SU-DHL-6 (cell line): ENCODE data around the gene FRMPD4.

ENCODE experiments used
- H2AFZ ChIP-seq: fragments of 200-600 bp; sonication (generic); 2 replicates; pipeline ENCODE4 v1.6.1; 2014; ENCODE audit warnings: low read depth, mild to moderate bottlenecking, moderate library complexity, mixed read lengths, antibody characterized with exemption, low read length; ENCODE audit not compliant: severe bottlenecking
- H3F3A ChIP-seq: fragments of 200-600 bp; shearing (Covaris generic); 2 replicates; pipeline ENCODE4 v1.6.0; 2016; ENCODE audit warnings: antibody characterized with exemption, mild to moderate bottlenecking; ENCODE audit not compliant: insufficient read depth
- H3K27ac ChIP-seq: fragments of 200-600 bp; sonication (generic); 2 replicates; pipeline ENCODE4 v1.5.1; 2016; ENCODE audit warnings: low read depth, mild to moderate bottlenecking, low read length, moderate library complexity, mixed read lengths
- H3K27me3 ChIP-seq: fragments of 200-600 bp; sonication (generic), shearing (Covaris generic); 2 replicates; pipeline ENCODE4 v1.6.0; 2014; ENCODE audit warnings: mild to moderate bottlenecking, low read length
- H3K36me3 ChIP-seq: fragments of 200-600 bp; sonication (generic); 2 replicates; pipeline ENCODE4 v1.6.1; 2014; ENCODE audit warnings: mild to moderate bottlenecking, low read length, mixed read lengths
- H3K4me2 ChIP-seq: fragments of 300-600, 200-600 bp; shearing (Covaris generic), sonication (generic); 2 replicates; pipeline ENCODE4 v1.6.0; 2014; ENCODE audit warnings: low read length, low read depth, mild to moderate bottlenecking; ENCODE audit not compliant: poor library complexity, severe bottlenecking
- H3K4me3 ChIP-seq: fragments of 200-600 bp; sonication (generic); 2 replicates; pipeline ENCODE4 v1.5.1; 2014; ENCODE audit warnings: antibody characterized with exemption, low read length, mild to moderate bottlenecking, mixed read lengths; ENCODE audit not compliant: insufficient read depth, poor library complexity, severe bottlenecking
- H3K79me2 ChIP-seq: fragments of 200-600 bp; sonication (generic); 2 replicates; pipeline ENCODE4 v1.6.1; 2014; ENCODE audit warnings: mild to moderate bottlenecking, low read length, moderate library complexity; ENCODE audit not compliant: insufficient read depth
- H3K9ac ChIP-seq: fragments of 200-600 bp; sonication (generic); 2 replicates; pipeline ENCODE4 v1.7.0; 2014; ENCODE audit warnings: mild to moderate bottlenecking, low read length
- H3K9me2 ChIP-seq: fragments of 200-600 bp; sonication (generic); replicated peaks from 2 replicates; pipeline ENCODE4 v1.6.1; 2014; ENCODE audit warnings: low read length; ENCODE audit not compliant: insufficient read depth
- H3K9me3 ChIP-seq: fragments of 200-600 bp; sonication (generic); 2 replicates; pipeline ENCODE4 v1.6.1; 2014; ENCODE audit warnings: low read length, mixed read lengths; ENCODE audit not compliant: insufficient read depth
- H4K20me1 ChIP-seq: fragments of 200-600 bp; sonication (generic); 2 replicates; pipeline ENCODE4 v1.6.1; 2014; ENCODE audit warnings: low read depth, mild to moderate bottlenecking, antibody characterized with exemption, low read length, moderate library complexity, mixed read lengths
- EZH2phosphoT487 ChIP-seq: fragments of 200-600 bp; sonication (generic), shearing (Covaris generic); conservative IDR thresholded peaks from 2 replicates; pipeline ENCODE4 v1.6.1; 2018; ENCODE audit warnings: mild to moderate bottlenecking, antibody characterized with exemption, low read length, moderate library complexity, mixed read lengths
- TF ChIP-seq, protein P1 (sequence below): fragments of 200-600 bp; sonication (generic); IDR thresholded peaks from one replicate; pipeline ENCODE4 v1.5.1; 2017; ENCODE audit warnings: antibody characterized with exemption, mild to moderate bottlenecking, low read length, moderate library complexity; ENCODE audit not compliant: insufficient read depth, poor library complexity, severe bottlenecking

The FRMPD4 gene

DNA sequence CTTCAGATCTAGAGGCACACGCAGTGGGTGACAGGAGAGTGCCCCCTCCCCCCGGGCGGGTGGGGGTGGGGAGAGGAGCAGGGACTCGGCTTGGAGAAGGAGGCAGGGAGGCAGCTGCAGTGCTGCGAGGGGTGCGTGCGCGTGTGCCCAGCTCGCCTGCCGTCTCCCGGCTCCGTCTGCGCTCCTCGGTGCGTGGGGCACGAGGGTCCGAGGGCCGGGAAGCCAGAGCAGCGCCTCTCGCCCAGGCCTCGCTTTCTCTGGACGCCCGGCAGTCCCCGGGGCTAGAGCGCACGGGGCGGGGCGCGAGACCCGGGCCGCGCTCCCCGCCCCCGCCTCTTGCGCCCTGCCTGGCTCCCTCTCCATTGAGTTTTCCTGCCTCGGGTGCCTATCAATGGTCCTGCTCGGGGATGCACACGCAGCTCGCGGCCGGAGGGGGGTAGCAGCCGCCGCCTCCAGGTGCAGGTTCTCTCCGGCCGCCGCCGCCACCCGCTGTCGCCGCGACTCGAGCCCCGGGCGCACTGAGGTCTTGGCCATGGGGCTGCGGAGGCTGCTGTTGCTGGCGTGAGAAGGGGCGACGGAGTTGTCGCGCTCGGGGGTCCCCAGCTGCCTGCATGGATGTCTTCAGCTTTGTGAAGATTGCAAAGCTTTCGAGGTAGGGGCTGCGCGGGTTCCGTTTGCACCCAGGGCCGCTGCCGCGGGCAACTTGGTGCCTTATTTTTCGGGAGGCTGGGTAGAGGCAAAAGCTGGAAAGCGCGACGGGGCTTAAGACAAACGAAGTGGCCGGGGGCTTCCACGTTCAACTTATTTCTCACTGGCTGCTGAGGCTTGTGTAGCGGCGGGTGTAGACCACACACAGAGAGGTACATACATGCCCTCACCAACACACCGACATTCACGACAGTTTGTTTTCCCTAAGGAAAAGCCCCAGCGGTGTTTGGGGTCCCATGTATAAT, at the start of gene FRMPD4:
TSS of gene FRMPD4 (plus strand) at position 113 of the 953 bp plus-strand sequence. CDS start at position 612, 499 bp downstream.
- Histone ChIP-seq H3K4me3 (no peak within 1 kb of the TSS), H3K9me3 (no peaks in the 10 kb centered on the region), H3F3A (no peaks in the 10 kb centered on the region), H3K27me3 (no peaks in the 10 kb centered on the region), H3K9me2 (no peaks in the 10 kb centered on the region), H2AFZ (no peak within 1 kb of the TSS), H3K27ac (no peak within 1 kb of the TSS), H3K4me2 (no peak within 1 kb of the TSS), H3K36me3 (no peaks in the 10 kb centered on the region), H4K20me1 (no peaks in the 10 kb centered on the region), H3K9ac (no peak within 1 kb of the TSS), H3K79me2 (no peaks in the 10 kb centered on the region)
- TF ChIP-seq, protein P1, sequence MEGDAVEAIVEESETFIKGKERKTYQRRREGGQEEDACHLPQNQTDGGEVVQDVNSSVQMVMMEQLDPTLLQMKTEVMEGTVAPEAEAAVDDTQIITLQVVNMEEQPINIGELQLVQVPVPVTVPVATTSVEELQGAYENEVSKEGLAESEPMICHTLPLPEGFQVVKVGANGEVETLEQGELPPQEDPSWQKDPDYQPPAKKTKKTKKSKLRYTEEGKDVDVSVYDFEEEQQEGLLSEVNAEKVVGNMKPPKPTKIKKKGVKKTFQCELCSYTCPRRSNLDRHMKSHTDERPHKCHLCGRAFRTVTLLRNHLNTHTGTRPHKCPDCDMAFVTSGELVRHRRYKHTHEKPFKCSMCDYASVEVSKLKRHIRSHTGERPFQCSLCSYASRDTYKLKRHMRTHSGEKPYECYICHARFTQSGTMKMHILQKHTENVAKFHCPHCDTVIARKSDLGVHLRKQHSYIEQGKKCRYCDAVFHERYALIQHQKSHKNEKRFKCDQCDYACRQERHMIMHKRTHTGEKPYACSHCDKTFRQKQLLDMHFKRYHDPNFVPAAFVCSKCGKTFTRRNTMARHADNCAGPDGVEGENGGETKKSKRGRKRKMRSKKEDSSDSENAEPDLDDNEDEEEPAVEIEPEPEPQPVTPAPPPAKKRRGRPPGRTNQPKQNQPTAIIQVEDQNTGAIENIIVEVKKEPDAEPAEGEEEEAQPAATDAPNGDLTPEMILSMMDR, result no peak
- TF ChIP-seq EZH2phosphoT487, result no peak

DNA sequence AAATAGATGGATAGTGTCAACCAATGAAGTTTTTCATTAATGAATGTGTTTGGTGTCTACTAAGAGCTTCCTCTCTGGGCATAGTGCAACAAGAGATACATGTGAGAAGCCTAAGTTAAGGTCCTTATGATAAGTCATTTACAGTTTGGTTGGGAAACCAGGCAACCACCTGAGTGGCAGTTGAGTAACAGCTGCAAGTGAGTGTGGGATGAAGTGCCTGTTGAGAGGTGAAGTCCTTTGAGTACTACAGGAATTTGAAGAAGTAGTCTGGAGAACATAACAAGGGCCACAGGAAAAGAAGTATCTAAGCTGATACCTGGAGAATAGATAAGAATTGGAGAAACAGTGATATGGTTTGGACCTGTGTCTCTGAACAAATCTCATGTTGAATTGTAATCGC, 48.5 kb upstream of the FRMPD4 start:
- H3K4me2 ChIP-seq, result no peak overlapping the region
- H3K9me2 ChIP-seq, result no peaks in the 10 kb centered on the region
- TF ChIP-seq, protein P1, result no peak
- TF ChIP-seq EZH2phosphoT487, result no peak
- no peaks in the 10 kb centered on the region for H3F3A ChIP-seq
- H3K36me3 ChIP-seq, result no peaks in the 10 kb centered on the region
- no peaks in the 10 kb centered on the region for H3K9me3 ChIP-seq
- H4K20me1 ChIP-seq, result no peaks in the 10 kb centered on the region
- no peak overlapping the region for H3K9ac ChIP-seq
- H3K27ac ChIP-seq, result no peak overlapping the region
- H2AFZ ChIP-seq, result no peak overlapping the region
- H3K79me2 ChIP-seq, result no peaks in the 10 kb centered on the region
- H3K27me3 ChIP-seq, result no peaks in the 10 kb centered on the region
- H3K4me3 ChIP-seq, result no peak overlapping the region

GRCh38 chrX:12113321-12113720, 25.0 kb upstream of the FRMPD4 start:
- H2AFZ ChIP-seq, result no peak overlapping the region
- H3K4me3 ChIP-seq, result no peak overlapping the region
- no peaks in the 10 kb centered on the region for H3K9me3 ChIP-seq
- no peaks in the 10 kb centered on the region for H3K36me3 ChIP-seq
- H4K20me1 ChIP-seq, result no peaks in the 10 kb centered on the region
- no peak overlapping the region for H3K9ac ChIP-seq
- H3K79me2 ChIP-seq, result no peaks in the 10 kb centered on the region
- TF ChIP-seq, protein P1, result no peak
- TF ChIP-seq EZH2phosphoT487, result no peak
- no peaks in the 10 kb centered on the region for H3F3A ChIP-seq
- no peak overlapping the region for H3K4me2 ChIP-seq
- H3K27me3 ChIP-seq, result no peaks in the 10 kb centered on the region
- H3K27ac ChIP-seq, result no peak overlapping the region
- H3K9me2 ChIP-seq, result no peaks in the 10 kb centered on the region
